ENCODE results near the gene ATG16L2. TPM values are rescaled to one million over a fixed set of nuclear protein-coding genes. Genes with fewer than 3 reads are reported as not detected.

The ATG16L2 gene
- total and polyA plus RNA-seq, 9 of the 15 experiments (the other 6 are each of a cell fraction or from before 2014, with no cell fraction given): 0.18 to 11.2 (median 6.2) TPM

DNA sequence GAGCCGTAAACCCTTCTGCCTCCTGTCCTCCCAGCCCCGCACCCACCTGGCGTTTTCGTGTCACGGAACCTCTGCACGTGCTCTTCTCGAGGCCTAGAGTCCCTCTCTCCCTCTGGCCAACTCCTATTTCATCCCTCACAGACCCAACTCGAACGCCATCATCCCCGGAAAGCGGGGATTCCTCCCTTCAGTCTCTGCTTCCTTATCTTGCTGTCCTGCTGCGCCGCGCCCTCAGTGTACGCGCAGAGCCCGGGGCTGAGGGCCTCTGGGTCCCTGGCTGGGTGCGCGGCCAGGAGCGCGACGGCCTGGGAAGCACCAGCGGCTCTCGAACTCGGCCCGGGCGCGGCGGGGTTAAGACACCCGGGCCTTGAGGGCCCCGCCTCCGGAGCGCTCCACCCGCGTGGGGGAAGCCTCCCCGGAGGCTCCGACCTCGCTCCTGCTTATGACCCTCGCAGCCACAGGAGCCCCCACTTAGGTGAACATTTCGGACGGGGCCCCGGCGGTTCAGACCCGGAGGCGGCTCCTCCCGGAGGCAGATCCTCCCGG lies 398 bp upstream of the ATG16L2 start (continued):
- TF ChIP-seq, protein P1, sequence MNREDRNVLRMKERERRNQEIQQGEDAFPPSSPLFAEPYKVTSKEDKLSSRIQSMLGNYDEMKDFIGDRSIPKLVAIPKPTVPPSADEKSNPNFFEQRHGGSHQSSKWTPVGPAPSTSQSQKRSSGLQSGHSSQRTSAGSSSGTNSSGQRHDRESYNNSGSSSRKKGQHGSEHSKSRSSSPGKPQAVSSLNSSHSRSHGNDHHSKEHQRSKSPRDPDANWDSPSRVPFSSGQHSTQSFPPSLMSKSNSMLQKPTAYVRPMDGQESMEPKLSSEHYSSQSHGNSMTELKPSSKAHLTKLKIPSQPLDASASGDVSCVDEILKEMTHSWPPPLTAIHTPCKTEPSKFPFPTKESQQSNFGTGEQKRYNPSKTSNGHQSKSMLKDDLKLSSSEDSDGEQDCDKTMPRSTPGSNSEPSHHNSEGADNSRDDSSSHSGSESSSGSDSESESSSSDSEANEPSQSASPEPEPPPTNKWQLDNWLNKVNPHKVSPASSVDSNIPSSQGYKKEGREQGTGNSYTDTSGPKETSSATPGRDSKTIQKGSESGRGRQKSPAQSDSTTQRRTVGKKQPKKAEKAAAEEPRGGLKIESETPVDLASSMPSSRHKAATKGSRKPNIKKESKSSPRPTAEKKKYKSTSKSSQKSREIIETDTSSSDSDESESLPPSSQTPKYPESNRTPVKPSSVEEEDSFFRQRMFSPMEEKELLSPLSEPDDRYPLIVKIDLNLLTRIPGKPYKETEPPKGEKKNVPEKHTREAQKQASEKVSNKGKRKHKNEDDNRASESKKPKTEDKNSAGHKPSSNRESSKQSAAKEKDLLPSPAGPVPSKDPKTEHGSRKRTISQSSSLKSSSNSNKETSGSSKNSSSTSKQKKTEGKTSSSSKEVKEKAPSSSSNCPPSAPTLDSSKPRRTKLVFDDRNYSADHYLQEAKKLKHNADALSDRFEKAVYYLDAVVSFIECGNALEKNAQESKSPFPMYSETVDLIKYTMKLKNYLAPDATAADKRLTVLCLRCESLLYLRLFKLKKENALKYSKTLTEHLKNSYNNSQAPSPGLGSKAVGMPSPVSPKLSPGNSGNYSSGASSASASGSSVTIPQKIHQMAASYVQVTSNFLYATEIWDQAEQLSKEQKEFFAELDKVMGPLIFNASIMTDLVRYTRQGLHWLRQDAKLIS (CRISPR knock-in tag; IDR thresholded peaks at IDR 0.05): no peak
- TF ChIP-seq ZNF778 (CRISPR knock-in tag; IDR thresholded peaks at IDR 0.05) (no peak), NFATC3 (IDR thresholded peaks at IDR 0.05) (no peak), ZNF354B (CRISPR knock-in tag; IDR thresholded peaks at IDR 0.05) (no peak), SIRT6 (IDR thresholded peaks at IDR 0.05; ENCODE audit: low read depth, low read length) (no peak), ZNF384 (IDR thresholded peaks at IDR 0.05; ENCODE audit: low read depth, low read length) (no peak), ZFPM2 (CRISPR knock-in tag; IDR thresholded peaks at IDR 0.05) (no peak), NFYB (IDR thresholded peaks at IDR 0.05; ENCODE audit: extremely low read depth, insufficient read length) (no peak), BRF1 (IDR thresholded peaks at IDR 0.05; ENCODE audit: borderline replicate concordance, extremely low read depth, insufficient read length) (no peak)
- TF ChIP-seq, protein P2, sequence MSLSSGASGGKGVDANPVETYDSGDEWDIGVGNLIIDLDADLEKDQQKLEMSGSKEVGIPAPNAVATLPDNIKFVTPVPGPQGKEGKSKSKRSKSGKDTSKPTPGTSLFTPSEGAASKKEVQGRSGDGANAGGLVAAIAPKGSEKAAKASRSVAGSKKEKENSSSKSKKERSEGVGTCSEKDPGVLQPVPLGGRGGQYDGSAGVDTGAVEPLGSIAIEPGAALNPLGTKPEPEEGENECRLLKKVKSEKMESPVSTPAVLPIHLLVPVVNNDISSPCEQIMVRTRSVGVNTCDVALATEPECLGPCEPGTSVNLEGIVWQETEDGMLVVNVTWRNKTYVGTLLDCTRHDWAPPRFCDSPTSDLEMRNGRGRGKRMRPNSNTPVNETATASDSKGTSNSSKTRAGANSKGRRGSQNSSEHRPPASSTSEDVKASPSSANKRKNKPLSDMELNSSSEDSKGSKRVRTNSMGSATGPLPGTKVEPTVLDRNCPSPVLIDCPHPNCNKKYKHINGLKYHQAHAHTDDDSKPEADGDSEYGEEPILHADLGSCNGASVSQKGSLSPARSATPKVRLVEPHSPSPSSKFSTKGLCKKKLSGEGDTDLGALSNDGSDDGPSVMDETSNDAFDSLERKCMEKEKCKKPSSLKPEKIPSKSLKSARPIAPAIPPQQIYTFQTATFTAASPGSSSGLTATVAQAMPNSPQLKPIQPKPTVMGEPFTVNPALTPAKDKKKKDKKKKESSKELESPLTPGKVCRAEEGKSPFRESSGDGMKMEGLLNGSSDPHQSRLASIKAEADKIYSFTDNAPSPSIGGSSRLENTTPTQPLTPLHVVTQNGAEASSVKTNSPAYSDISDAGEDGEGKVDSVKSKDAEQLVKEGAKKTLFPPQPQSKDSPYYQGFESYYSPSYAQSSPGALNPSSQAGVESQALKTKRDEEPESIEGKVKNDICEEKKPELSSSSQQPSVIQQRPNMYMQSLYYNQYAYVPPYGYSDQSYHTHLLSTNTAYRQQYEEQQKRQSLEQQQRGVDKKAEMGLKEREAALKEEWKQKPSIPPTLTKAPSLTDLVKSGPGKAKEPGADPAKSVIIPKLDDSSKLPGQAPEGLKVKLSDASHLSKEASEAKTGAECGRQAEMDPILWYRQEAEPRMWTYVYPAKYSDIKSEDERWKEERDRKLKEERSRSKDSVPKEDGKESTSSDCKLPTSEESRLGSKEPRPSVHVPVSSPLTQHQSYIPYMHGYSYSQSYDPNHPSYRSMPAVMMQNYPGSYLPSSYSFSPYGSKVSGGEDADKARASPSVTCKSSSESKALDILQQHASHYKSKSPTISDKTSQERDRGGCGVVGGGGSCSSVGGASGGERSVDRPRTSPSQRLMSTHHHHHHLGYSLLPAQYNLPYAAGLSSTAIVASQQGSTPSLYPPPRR (CRISPR knock-in tag; IDR thresholded peaks at IDR 0.05; ENCODE audit: borderline replicate concordance): no peak
- TF ChIP-seq, protein P3, sequence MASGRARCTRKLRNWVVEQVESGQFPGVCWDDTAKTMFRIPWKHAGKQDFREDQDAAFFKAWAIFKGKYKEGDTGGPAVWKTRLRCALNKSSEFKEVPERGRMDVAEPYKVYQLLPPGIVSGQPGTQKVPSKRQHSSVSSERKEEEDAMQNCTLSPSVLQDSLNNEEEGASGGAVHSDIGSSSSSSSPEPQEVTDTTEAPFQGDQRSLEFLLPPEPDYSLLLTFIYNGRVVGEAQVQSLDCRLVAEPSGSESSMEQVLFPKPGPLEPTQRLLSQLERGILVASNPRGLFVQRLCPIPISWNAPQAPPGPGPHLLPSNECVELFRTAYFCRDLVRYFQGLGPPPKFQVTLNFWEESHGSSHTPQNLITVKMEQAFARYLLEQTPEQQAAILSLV (tag; IDR thresholded peaks at IDR 0.05): no peak

Data from K562 (cell line).